HepG2 (cell line): ENCODE data around the gene KAT6B. TPM values are rescaled to one million over a fixed set of nuclear protein-coding genes. Genes with fewer than 3 reads are reported as not detected.

ENCODE experiments used
- ATAC-seq: fragments of 200-7000 bp; cut with Tn5 transposase; 3 replicates; pipeline ENCODE4 v1.9.1; 2020; ENCODE audit warnings: mild to moderate bottlenecking, moderate library complexity
- BruUV-seq: library from RNA; stranded (reverse); fragments of 400-500 nt; replicated peaks from 2 replicates; lab custom pipeline; 2021; lab: Mats Ljungman, UMichigan
- CTCF ChIA-PET: fragments of 300-600 bp; formaldehyde crosslinking; extraction: SDS; loops from one replicate; lab custom pipeline; 2021; ENCODE audit warnings: low total read pairs, inconsistent platforms, low intra/inter-chr PET ratio; lab: Yijun Ruan, JAX
- POLR2A ChIA-PET: fragments of 350-600 bp; sonication (Branson Sonifier 250); formaldehyde crosslinking; loops from one replicate; lab custom pipeline; 2020; ENCODE audit warnings: antibody characterized with exemption, inconsistent platforms; lab: Yijun Ruan, JAX
- DNase-seq: peaks from one replicate; pipeline ENCODE4 v3.0.0-alpha.2; 2015; ENCODE audit warnings: low spot score
- FAIRE-seq: peaks from 3 replicates; lab custom pipeline; 2011; peaks lifted over from hg19 to GRCh38; lab: Jason Lieb, UNC
- H2AFZ ChIP-seq: one replicate; pipeline ENCODE4 v1.6.1; 2011; ENCODE audit warnings: low read length, inconsistent platforms
- H3K27ac ChIP-seq: fragments of 300-600 bp; 3 replicates; pipeline ENCODE4 v1.8.0; 2011; ENCODE audit warnings: mixed run types, mild to moderate bottlenecking, mixed read lengths, low read length, inconsistent platforms; ENCODE audit not compliant: insufficient read depth; ENCODE audit errors: extremely low read length
- H3K27me3 ChIP-seq, 2 experiments: fragments of 200-600 bp in 1 of 2; 2 replicates in 1 of 2; 3 replicates in 1 of 2; pipeline versions ENCODE4 v1.6.0 to v1.8.0; 2011; ENCODE audit warnings: low read length in 2 of 2, mild to moderate bottlenecking in 2 of 2, moderate library complexity in 2 of 2, inconsistent platforms in 1 of 2; ENCODE audit not compliant: insufficient read depth in 2 of 2, control insufficient read depth in 1 of 2
- H3K36me3 ChIP-seq, 2 experiments: fragments of 200-600 bp in 1 of 2; replicated peaks in 1 of 2; 2 replicates in 1 of 2; 3 replicates in 1 of 2; pipeline versions ENCODE4 v1.5.1 to v1.8.0; 2011; ENCODE audit warnings: low read length in 2 of 2, inconsistent platforms in 1 of 2; ENCODE audit not compliant: insufficient read depth in 2 of 2, control insufficient read depth in 1 of 2
- H3K4me1 ChIP-seq: 2 replicates; pipeline ENCODE4 v1.5.1; 2012; ENCODE audit warnings: low read length, inconsistent platforms; ENCODE audit not compliant: insufficient read depth
- H3K4me2 ChIP-seq: 2 replicates; pipeline ENCODE4 v1.6.0; 2011; ENCODE audit warnings: low read depth, low read length, inconsistent platforms
- H3K4me3 ChIP-seq, 3 experiments: fragments of 200-600 bp in 1 of 3; sonication (generic), shearing (Covaris generic) in 1 of 3; replicated peaks in 1 of 3; 2 replicates each; pipeline ENCODE4 v1.5.1; 2011 to 2016; ENCODE audit warnings: low read length in 3 of 3, inconsistent platforms in 2 of 3, low read depth in 2 of 3, mild to moderate bottlenecking in 2 of 3, control low read depth in 1 of 3, mixed read lengths in 1 of 3; ENCODE audit not compliant: insufficient read depth in 1 of 3
- H3K79me2 ChIP-seq: one replicate; pipeline ENCODE4 v1.6.1; 2011; ENCODE audit warnings: low read length, inconsistent platforms; ENCODE audit not compliant: insufficient read depth
- H3K9ac ChIP-seq: 2 replicates; pipeline ENCODE4 v1.6.0; 2011; ENCODE audit warnings: mild to moderate bottlenecking, low read depth, low read length, inconsistent platforms; ENCODE audit not compliant: insufficient read depth
- H3K9me3 ChIP-seq: 2 replicates; pipeline ENCODE4 v1.5.1; 2012; ENCODE audit warnings: mild to moderate bottlenecking, low read length
- H4K20me1 ChIP-seq: 2 replicates; pipeline ENCODE4 v1.6.0; 2011; ENCODE audit warnings: inconsistent platforms, mild to moderate bottlenecking, low read length, moderate library complexity; ENCODE audit not compliant: insufficient read depth
- FOSL2 ChIP-seq: sonication (generic); formaldehyde crosslinking; IDR thresholded peaks from 2 replicates; pipeline ENCODE4 v1.4.0; 2020; ENCODE audit warnings: missing genetic modification reagents
- GTF3A ChIP-seq: sonication (generic); formaldehyde crosslinking; conservative IDR thresholded peaks from 2 replicates; pipeline ENCODE4 v1.4.0; 2020; ENCODE audit warnings: mild to moderate bottlenecking, missing genetic modification reagents
- HDAC6 ChIP-seq: fragments of 200-600 bp; sonication (generic); IDR thresholded peaks from 2 replicates; pipeline ENCODE4 v1.7.0; 2017; ENCODE audit warnings: mild to moderate bottlenecking, antibody characterized with exemption, low read length, low read depth
- KAT2B ChIP-seq: fragments of 150-350 bp; IDR thresholded peaks from 2 replicates; pipeline ENCODE4 v1.6.1; 2014; ENCODE audit warnings: low read depth, low read length, borderline replicate concordance
- KLF9 ChIP-seq: IDR thresholded peaks from 2 replicates; pipeline ENCODE4 v1.6.1; 2016; ENCODE audit warnings: low read depth
- NBN ChIP-seq: fragments of 450-650 bp; conservative IDR thresholded peaks from 2 replicates; pipeline ENCODE4 v1.6.1; 2017
- TOE1 ChIP-seq: sonication (generic); formaldehyde crosslinking; IDR thresholded peaks from 2 replicates; pipeline ENCODE4 v1.4.0; 2020; ENCODE audit warnings: mild to moderate bottlenecking, missing genetic modification reagents
- ZNF670 ChIP-seq: sonication (generic); formaldehyde crosslinking; IDR thresholded peaks from 2 replicates; pipeline ENCODE4 v1.8.0; 2022; ENCODE audit warnings: mild to moderate bottlenecking, missing genetic modification reagents, borderline replicate concordance
- WGBS: methylation state at CpG from one replicate; pipeline ENCODE4 v1.1.6; 2017; ENCODE audit warnings: low lambda C conversion rate; 5-methylcytosine and 5-hydroxymethylcytosine counted together
- in situ Hi-C: cut with HindIII; loops from 2 replicates; pipeline ENCODE4 v1.10.0; 2017; ENCODE audit warnings: low pct_unique_long_range_greater_than_20kb; ENCODE audit not compliant: extremely low pct_ligation_motif_present
- intact Hi-C: fragments of 100-400 bp; cut with micrococcal nuclease; formaldehyde crosslinking; loops from one replicate; pipeline ENCODE4 v1.10.0; 2022; ENCODE audit not compliant: unreplicated experiment
- polyA plus RNA-seq, 8 experiments: library from polyadenylated mRNA; depleted of rRNA in 3 of 8; stranded (reverse) in 7 of 8; unstranded in 1 of 8; fragments of >200 nt; fragmentation: Illumina TruSeq in 4 of 8; extraction: Trizol in 4 of 8; gene quantifications; 2 replicates each; pipeline versions ENCODE4 v1.2.1 to v1.2.3, GENCODE V29; 2011 to 2016; ENCODE audit warnings: low read depth in 4 of 8, missing spikeins in 1 of 8, mixed read lengths in 1 of 8; ENCODE audit not compliant: insufficient read depth in 1 of 8
- total RNA-seq, 5 experiments: library from RNA; depleted of rRNA; stranded (reverse); fragments of >200 nt; fragmentation: Illumina TruSeq; extraction: Trizol; gene quantifications; 2 replicates each; pipeline ENCODE4 v1.2.3, GENCODE V29; 2016; ENCODE audit warnings: low read depth in 1 of 5
- TF ChIP-seq, protein P1 (sequence below): IDR thresholded peaks from 2 replicates; pipeline ENCODE4 v1.6.1; 2016; ENCODE audit warnings: low read depth, missing genetic modification reagents, missing compliant biosample characterization

Gene KAT6B
- total and polyA plus RNA-seq, 2 of the 13 experiments (the other 11 are each of a cell fraction or from before 2014, with no cell fraction given), result 3.0 to 9.5 TPM

DNA sequence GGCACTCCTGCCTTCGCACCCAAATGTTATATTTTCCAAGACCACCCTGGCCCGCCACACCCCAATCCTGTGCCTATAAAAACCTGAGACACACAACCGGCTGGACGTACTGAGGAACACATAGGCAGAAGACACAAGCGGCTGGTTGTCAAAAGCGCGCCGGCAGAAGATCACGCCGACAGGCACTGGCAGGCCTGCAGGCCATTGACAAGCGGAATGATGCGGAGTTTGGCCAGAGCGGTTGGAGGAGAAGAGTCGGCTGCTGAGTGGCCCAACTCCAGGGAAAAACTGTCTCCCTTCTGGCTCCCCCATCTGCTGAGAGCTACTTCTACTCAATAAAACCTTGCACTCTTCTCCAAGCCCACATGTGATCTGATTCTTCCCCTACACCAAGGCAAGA lies 245.4 kb downstream of the KAT6B start:
- TF ChIP-seq FOSL2, result no peak
- TF ChIP-seq HDAC6, result no peak
- TF ChIP-seq, protein P1, sequence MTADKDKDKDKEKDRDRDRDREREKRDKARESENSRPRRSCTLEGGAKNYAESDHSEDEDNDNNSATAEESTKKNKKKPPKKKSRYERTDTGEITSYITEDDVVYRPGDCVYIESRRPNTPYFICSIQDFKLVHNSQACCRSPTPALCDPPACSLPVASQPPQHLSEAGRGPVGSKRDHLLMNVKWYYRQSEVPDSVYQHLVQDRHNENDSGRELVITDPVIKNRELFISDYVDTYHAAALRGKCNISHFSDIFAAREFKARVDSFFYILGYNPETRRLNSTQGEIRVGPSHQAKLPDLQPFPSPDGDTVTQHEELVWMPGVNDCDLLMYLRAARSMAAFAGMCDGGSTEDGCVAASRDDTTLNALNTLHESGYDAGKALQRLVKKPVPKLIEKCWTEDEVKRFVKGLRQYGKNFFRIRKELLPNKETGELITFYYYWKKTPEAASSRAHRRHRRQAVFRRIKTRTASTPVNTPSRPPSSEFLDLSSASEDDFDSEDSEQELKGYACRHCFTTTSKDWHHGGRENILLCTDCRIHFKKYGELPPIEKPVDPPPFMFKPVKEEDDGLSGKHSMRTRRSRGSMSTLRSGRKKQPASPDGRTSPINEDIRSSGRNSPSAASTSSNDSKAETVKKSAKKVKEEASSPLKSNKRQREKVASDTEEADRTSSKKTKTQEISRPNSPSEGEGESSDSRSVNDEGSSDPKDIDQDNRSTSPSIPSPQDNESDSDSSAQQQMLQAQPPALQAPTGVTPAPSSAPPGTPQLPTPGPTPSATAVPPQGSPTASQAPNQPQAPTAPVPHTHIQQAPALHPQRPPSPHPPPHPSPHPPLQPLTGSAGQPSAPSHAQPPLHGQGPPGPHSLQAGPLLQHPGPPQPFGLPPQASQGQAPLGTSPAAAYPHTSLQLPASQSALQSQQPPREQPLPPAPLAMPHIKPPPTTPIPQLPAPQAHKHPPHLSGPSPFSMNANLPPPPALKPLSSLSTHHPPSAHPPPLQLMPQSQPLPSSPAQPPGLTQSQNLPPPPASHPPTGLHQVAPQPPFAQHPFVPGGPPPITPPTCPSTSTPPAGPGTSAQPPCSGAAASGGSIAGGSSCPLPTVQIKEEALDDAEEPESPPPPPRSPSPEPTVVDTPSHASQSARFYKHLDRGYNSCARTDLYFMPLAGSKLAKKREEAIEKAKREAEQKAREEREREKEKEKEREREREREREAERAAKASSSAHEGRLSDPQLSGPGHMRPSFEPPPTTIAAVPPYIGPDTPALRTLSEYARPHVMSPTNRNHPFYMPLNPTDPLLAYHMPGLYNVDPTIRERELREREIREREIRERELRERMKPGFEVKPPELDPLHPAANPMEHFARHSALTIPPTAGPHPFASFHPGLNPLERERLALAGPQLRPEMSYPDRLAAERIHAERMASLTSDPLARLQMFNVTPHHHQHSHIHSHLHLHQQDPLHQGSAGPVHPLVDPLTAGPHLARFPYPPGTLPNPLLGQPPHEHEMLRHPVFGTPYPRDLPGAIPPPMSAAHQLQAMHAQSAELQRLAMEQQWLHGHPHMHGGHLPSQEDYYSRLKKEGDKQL (CRISPR knock-in tag), result no peak
- no peak for TF ChIP-seq KAT2B
- TF ChIP-seq ZNF670 (CRISPR knock-in tag), result no peak
- TF ChIP-seq NBN, result no peak
- no peak for TF ChIP-seq GTF3A
- TF ChIP-seq KLF9 (CRISPR knock-in tag), result no peak
- no peak for TF ChIP-seq TOE1 (CRISPR knock-in tag)
- no peak overlapping the region for H3K4me3 ChIP-seq
- no peak overlapping the region for H3K27ac ChIP-seq
- ATAC-seq (no peak), DNase-seq (no peak), FAIRE-seq (no peak)
- peaks cover 23% of the 10 kb centered on the region for H3K4me1 ChIP-seq
- BruUV-seq, result no TSS peak
- POLR2A ChIA-PET, result no interaction called here
- H3K79me2 ChIP-seq, result no peaks in the 10 kb centered on the region
- in situ Hi-C loops, result no loop called here
- 91% methylated on average over 14 of the region's 14 CpGs for WGBS
- no peaks in the 10 kb centered on the region for H3K9me3 ChIP-seq
- H3K9ac ChIP-seq, result no peak overlapping the region
- intact Hi-C loops, result no loop called here
- CTCF ChIA-PET, result no interaction called here
- no peak overlapping the region for H2AFZ ChIP-seq
- no peak overlapping the region for H3K4me2 ChIP-seq
- H3K27me3 ChIP-seq, result peaks cover 0 to 27% of the 10 kb centered on the region in 2 experiments; a peak in 1 of 5 replicates
- H4K20me1 ChIP-seq, result no peaks in the 10 kb centered on the region
- H3K36me3 ChIP-seq, result no peaks in the 10 kb centered on the region
